NCI-H128 (cell line): ENCODE data around the gene DSTN.

Source experiments
- DNase-seq: peaks from one replicate; lab custom pipeline; 2025; ENCODE audit not compliant: unreplicated experiment; lab: John Stamatoyannopoulos, UW

DSTN gene

GRCh38 chr20:17569616-17570346 lies at the start of gene DSTN:
TSS of gene DSTN (plus strand) at chr20:17570075. CDS start at chr20:17570209, 134 bp downstream.
- peak; percentile 91 for DNase-seq

DNA sequence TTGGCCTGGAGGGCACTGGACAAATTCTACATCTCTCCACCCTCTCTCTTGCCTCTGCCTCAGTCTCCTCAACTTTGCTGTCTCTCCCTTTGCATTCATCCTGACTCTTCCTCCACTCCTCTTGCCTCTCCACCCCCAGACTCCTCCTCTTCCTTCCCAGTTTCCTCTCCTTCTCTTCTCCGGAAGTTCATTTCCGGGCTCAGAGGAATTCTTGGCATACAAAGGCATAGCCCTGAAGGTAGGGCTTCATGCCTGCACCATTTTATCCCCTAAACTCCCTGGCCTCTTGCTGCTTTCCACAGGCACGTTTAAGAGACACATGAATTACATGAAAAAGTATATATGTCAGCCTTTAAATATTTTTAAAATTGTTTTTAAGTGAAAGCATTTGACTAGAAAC lies 49.3 kb upstream of the DSTN start:
- no peak for DNase-seq

GRCh38 chr20:17522528-17522927 lies 47.3 kb upstream of the DSTN start:
- no peak for DNase-seq

DNA sequence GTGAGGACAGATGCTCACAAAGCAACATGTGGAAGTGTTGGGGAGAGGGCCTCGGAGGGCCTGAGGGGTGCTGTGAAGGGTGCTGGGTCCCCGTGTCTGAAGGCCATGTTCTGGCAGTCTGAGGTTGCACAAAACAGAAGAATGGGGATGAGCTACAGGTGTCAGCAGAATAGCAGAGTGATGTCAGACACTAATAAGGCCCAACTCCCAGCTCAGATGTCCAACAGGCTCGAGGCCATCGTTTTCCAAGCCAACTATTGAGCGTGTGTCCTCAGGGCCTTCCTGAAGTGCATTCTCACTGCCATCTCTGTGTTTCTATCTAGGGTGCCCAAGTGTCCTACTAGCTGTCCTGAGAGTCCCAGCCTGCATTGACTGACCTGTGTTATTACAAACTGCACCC lies 46.5 kb upstream of the DSTN start:
- DNase-seq, result no peak

- DNase-seq, result no peak
These were observed 45.3 kb upstream of the DSTN start for GRCh38 chr20:17524560-17524959.

- no peak for DNase-seq
These were observed 44.7 kb upstream of the DSTN start for GRCh38 chr20:17525132-17525531.

DNA sequence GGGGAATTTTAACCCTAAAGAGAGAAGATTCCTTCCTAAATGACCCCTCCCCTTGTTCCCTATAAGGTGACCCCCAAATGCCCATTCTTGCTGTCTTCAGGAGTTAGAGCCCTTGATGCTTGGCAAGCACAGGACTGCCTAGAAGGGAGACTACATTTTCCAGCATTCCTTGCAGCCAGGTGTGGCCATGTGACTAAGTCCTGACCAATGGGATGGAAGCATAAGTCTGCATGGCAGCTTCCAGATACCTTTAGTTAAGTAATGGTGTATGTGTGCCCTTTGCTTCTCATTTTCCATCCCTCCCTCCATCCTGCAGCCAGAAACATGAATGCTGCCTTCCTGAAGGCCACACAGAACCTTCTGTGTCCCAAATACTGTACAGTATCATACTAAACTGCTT lies 44.2 kb upstream of the DSTN start:
- DNase-seq, result no peak

DNA sequence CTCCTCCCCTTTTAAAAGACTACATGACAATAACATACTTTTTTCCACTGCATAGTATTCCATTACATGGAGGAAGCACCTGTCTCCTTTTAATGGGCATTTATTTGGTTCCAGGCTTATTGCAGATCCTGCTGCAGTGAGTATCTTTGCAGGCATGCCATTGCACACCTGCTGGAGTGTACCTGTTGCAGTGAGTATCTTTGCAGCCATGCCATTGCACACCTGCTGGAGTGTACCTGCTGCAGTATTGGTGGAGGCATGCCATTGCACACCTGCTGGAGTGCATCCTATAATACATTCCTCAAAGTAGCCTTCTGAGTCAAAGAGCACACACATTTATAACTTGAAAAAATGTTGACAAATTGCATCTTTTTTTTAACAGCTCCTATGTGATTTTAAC lies 40.3 kb upstream of the DSTN start:
- DNase-seq, result no peak

GRCh38 chr20:17530153-17530552 lies 39.7 kb upstream of the DSTN start:
- DNase-seq, result no peak

- no peak for DNase-seq
These were observed 38.9 kb upstream of the DSTN start, which contains the start of gene BFSP1 for GRCh38 chr20:17530716-17531664. TSS of gene BFSP1 (minus strand) at chr20:17531379. CDS start at chr20:17531329, 50 bp downstream.

DNA sequence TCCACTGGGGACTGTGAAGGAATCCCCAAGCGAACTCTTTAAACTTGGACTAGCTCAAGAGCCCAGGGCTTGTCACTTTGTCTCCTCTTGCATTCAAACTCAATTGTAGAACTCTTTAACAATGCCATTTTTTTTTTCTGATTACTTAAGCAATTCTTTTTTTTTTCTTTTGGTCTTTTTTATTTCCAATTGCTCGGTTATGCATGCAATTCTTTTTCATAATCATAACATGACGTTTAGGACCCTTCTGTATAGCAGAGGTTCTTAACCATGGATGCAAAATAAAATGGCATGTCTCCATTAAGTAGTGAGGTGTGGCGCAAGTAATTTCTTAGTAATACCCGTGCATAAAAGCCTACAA lies 38.2 kb upstream of the DSTN start:
- DNase-seq, result no peak

GRCh38 chr20:17533396-17533795 lies 36.5 kb upstream of the DSTN start:
- DNase-seq, result no peak

DNA sequence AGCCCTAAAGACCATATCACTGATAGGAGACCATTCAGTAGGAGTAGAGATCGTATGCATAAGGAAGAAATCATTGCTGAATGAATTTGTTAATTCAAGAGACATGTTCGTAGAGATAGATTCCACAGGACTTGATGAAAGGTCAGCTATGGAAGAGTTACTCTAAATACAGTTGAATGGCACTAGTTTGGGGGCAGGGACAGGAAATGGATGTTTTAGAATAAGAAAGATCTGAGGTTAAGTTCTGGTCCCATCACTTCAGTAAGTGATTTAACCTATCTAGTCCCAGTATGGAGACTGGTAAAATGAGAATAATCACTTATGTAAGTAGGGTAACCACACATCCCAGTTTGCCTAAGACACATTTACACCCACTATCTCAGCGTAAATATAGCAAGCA lies 35.8 kb upstream of the DSTN start:
- no peak for DNase-seq

DNA sequence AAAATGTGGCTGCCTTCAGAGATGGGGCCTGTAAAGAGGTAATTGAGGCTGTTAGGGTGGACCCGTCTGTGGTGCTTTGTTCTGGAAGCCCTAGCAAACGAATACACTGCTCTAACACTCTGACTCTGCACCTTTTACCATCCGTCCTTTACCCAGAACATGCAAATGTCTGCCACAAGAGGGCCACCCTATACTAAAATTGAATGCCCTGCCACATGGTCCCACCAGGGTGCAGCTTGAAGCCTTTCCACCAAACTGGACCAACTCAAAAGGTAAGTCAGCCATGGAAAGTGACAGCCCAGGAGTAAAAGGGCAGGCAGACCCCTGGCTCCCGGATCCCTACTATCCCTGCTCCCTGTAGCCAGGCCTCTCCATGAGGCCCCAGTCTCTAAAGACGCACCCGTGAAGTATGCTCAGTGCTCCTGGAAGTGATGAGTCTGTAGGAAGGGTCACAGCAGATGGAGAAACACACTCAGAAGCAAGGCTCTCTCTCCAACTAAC lies 32.9 kb upstream of the DSTN start:
- peak; percentile 34 for DNase-seq

DNA sequence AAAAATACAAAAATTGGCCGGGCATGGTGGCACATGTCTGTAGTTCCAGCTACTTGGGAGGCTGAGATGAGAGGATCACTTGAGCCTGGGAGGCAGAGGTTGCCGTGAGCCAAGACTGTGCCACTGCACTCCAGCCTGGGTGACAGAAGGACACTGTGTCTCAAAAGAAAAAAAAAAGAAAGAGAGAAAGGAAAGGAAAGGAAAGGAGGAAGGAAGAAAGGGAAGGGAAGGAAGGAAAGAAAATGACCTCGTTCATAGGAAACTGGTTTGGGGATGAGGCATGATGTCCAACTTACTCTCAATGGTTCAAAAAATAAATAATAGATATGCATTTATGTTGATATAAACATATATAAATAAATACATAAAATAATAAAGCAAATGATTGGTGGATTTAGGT lies 31.9 kb upstream of the DSTN start:
- no peak for DNase-seq

GRCh38 chr20:17538517-17539170 lies 31.2 kb upstream of the DSTN start:
- no peak for DNase-seq

DNA sequence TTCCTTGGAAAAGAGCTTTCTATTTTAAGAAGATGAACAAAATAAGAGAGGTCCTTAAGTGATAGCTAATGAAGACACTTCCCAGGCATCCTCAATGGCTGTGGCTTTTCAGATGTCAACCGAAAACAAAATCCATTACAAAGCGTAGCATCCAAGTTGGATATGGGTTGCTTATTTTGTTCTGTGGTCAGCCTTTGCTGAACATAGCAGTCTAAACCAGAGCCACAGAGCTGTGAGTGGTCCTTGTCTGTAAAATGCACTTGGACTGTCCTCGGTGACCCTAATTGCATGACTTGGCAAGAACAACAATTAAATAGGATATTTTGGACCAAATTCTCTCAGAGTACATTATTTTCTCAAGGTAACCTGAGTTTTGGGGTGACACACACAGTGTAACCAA lies 28.3 kb upstream of the DSTN start:
- DNase-seq, result no peak

DNA sequence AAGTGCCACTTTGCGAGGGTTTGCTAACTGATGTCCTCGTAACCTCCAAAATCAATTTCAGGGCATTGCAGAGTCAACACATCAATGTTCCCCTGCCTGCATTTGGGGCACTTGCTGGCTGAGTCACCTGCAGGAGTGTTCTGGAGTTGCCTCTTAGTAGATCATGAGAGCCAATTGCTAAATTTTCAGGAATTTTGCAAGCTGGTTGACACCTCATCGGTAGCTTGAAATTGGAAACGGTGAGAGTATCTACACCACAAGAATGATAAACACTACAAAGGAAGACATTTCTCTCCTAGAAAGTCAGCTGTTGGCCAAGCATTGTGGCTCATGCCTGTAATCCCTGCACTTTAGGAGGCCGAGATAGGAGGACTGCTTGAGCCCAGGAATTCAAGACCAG lies 27.9 kb upstream of the DSTN start:
- no peak for DNase-seq

- DNase-seq, result no peak
These were observed 27.4 kb upstream of the DSTN start for GRCh38 chr20:17542481-17542880.

GRCh38 chr20:17542993-17543412 lies 26.9 kb upstream of the DSTN start:
- no peak for DNase-seq

- DNase-seq, result no peak
These were observed 26.2 kb upstream of the DSTN start for GRCh38 chr20:17543531-17544131.
